GM21786 (cell line): ENCODE results near the gene HDDC2.
"Not testable (repeated sequence)": the region's sequence is repeated elsewhere in the genome, so short reads cannot be mapped to it uniquely, and the experiment has no call there.

Experiments used
- ATAC-seq: cut with Tn5 transposase; IDR thresholded peaks from one replicate; pipeline ENCODE4 v1.9.1; 2021; ENCODE audit not compliant: unreplicated experiment

HDDC2 gene

GRCh38 chr6:125307150-125307838 lies 5.5 kb upstream of the HDDC2 start:
- no peak for ATAC-seq

GRCh38 chr6:125306756-125307149 lies 5.0 kb upstream of the HDDC2 start:
- no peak for ATAC-seq

GRCh38 chr6:125304970-125305660 lies 3.3 kb upstream of the HDDC2 start:
- ATAC-seq = no peak

- no peak for ATAC-seq
Observed at GRCh38 chr6:125303512-125303854, 1.7 kb upstream of the HDDC2 start.

GRCh38 chr6:125302840-125303511 lies 1.2 kb upstream of the HDDC2 start:
- ATAC-seq = no peak

DNA sequence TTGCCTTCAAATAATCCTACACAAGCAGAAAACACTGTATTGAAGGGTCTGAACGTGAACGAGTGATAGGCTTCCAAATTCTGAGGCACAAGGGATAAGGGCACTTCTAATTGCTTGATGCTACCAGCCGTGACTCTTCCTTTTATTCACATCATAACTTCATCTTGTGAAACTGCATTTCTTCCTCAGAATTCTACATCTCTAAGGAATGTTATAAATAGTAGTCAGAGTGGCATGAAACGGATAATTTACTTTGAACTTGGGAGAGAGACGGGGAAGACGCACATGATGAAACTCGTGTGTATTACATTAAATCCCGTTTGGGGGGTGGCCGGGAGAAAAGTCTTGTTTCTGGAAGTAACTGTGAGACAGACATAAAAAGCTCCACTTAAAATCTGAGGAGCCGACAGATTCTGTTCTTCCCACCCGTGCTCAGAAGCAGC lies 754 bp downstream of the HDDC2 start:
- ATAC-seq = no peak

GRCh38 chr6:125299257-125299656 lies 2.5 kb downstream of the HDDC2 start:
- no peak for ATAC-seq

GRCh38 chr6:125296471-125296870 lies 5.3 kb downstream of the HDDC2 start:
- no peak for ATAC-seq

- no peak for ATAC-seq
Observed at GRCh38 chr6:125294925-125295324, 6.8 kb downstream of the HDDC2 start.

GRCh38 chr6:125294036-125294435 lies 7.7 kb downstream of the HDDC2 start:
- no peak for ATAC-seq

DNA sequence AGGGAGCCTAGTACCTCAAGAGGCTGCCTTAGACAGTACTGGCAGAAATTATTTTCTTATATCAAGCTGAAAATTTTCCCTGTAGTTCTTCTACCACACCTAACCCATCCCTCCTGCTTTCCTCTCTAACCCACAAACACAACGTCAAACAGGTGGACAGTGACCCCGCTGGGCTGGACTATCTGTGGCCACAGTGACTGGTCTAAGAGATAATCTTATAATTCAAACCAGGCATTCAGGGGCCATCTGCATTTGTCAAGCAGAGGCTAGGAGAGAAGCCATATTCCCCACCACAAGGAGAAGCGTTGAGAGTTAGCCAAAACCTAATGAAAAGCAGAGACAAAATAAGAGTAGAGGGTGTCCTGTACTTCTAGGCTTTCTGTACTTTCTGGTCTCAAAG lies 8.2 kb downstream of the HDDC2 start:
- no peak for ATAC-seq

DNA sequence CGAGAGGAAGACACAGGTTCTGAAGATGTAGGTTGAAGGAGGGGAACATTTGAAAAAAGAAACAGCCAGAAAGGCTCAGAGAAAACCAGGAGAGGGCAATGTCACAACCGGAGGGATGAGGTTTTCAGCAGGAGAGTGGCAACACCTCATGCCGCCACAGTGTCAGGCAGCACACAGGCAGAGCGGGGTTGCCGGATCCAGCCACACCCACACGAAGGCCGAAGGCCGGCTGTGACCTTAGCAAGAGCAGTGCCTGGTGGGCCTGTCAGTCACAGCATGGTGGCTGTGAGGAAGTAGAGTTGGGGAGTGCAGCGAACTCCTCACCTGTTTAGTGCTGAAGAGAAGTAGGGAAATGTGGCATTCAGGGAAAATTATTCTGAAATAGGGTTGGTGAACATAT lies 14.0 kb downstream of the HDDC2 start:
- ATAC-seq = no peak

GRCh38 chr6:125285936-125286335 lies 15.8 kb downstream of the HDDC2 start:
- ATAC-seq = no peak

GRCh38 chr6:125285353-125285752 lies 16.4 kb downstream of the HDDC2 start:
- no peak for ATAC-seq

- ATAC-seq = not testable (repeated sequence)
Observed at GRCh38 chr6:125282470-125282869, 19.3 kb downstream of the HDDC2 start.

GRCh38 chr6:125280370-125281035 lies 21.3 kb downstream of the HDDC2 start:
- not testable (repeated sequence) for ATAC-seq

GRCh38 chr6:125279961-125280360 lies 21.8 kb downstream of the HDDC2 start:
- ATAC-seq = no peak

DNA sequence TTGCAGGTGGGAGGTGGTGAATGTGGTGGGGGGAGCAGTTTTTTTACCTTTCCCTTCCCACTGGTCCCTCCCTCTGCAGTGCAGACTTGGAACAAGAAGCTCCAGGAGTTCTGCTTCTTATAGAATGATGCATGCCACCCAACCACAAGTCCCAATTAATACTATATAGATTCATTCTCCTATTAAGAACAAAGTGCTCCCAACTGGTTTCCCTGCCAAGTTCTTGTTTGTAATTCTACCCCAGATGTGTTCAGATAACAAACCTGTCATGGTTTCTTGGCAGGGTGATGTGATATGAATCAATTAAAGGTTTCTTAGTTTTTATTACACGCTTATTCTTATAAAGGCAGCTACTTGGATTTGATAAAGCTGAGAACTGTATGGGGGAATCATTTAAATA lies 23.9 kb downstream of the HDDC2 start:
- ATAC-seq = no peak

DNA sequence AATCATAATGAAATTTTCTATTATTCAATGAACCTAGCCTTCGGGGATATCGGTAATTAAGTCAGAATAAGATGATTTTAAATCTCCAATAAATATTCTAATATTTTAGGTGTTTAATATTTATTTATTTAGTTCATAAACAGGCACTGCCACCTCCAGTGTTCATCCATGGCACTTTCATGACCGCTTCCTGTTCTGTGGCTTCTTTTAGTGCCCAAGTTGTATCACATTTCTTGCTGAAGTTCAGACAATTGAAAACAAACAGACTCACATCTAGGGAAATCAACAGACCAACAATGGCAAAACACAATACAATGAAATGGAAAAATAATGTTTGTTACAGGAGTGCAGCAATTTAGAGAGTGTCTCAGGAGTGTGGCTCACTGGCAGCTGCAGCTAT lies 26.0 kb downstream of the HDDC2 start:
- ATAC-seq = no peak

DNA sequence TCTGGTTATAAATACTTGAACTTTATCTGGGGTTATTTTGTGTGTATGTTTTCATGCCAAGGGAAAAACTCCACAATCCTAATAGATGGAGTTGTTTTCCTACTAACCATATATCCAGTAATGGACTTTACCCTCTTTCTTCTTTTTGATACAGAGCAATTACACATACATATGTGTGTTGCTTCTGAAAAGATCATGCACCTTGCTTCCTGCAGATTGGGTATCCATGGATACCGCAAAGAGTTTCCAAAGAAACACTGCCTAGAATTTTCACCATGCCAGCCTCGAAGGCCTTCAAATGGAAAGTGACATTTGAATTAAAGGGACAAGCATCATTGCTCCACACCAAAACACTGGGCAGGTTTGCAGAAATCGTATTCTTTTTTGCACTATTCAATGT lies 26.8 kb downstream of the HDDC2 start:
- ATAC-seq = no peak

DNA sequence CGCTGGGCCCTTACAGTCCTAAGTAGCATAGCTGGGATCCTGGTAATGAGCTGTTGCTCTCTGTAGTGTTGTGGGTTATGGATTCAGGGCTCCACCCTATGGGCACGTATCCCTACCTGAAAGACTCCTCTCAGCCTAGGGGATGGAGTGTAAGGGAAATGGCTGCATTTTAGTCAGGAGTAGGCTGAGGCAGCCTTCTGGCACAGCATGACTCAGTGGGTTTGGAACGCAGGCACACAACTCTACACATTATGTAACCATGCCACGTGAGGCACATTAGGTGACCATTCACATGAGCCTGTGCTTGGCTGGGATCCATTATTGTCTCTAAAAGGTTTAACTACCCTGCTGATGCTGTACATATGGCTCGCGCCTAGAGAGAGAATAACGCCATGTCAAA lies 27.8 kb downstream of the HDDC2 start:
- no peak for ATAC-seq

DNA sequence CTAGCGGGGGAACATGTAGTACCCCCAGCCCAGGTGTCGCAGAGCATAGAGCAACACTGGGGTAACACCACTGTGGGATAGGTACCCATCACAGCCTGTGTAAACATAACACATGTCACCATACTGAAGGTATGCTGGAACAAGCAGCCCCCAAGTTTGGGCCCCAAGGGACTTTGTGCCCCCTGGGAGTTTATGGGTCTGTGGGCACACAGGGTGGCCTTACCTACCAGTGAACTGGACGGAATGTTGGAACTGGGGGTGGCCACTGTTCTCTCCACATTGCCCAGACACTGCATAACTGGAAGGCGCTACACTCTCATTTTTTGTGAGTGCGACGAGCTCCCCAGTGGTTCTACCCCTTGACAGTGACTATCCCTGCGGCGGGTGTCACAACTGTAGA lies 28.5 kb downstream of the HDDC2 start:
- no peak for ATAC-seq
